Endothelial cell (in vitro differentiated cells): Measurements from ENCODE around the gene SPDEF. TPM values are rescaled to one million over a fixed set of nuclear protein-coding genes. Genes with fewer than 3 reads are reported as not detected.

Experiments
- DNase-seq: peaks from one replicate; pipeline ENCODE4 v3.0.0; 2021; ENCODE audit warnings: low spot score
- H3K27ac Mint-ChIP-seq: one replicate; pipeline ENCODE4 v1.8.0; 2021; ENCODE audit warnings: mixed read lengths, inconsistent platforms; ENCODE audit not compliant: unreplicated experiment
- H3K27me3 Mint-ChIP-seq: one replicate; pipeline ENCODE4 v1.8.0; 2021; ENCODE audit warnings: mild to moderate bottlenecking, moderate library complexity, mixed read lengths, inconsistent platforms; ENCODE audit not compliant: unreplicated experiment
- H3K36me3 Mint-ChIP-seq: one replicate; pipeline ENCODE4 v1.8.0; 2021; ENCODE audit warnings: mild to moderate bottlenecking, low read depth, mixed read lengths, inconsistent platforms; ENCODE audit not compliant: unreplicated experiment
- H3K4me1 Mint-ChIP-seq: one replicate; pipeline ENCODE4 v1.8.0; 2021; ENCODE audit warnings: mild to moderate bottlenecking, mixed read lengths, inconsistent platforms; ENCODE audit not compliant: unreplicated experiment
- H3K4me3 Mint-ChIP-seq: one replicate; pipeline ENCODE4 v1.8.0; 2021; ENCODE audit warnings: mild to moderate bottlenecking, mixed read lengths, inconsistent platforms; ENCODE audit not compliant: unreplicated experiment
- H3K9me3 Mint-ChIP-seq: one replicate; pipeline ENCODE4 v1.8.0; 2021; ENCODE audit warnings: mixed read lengths, inconsistent platforms; ENCODE audit not compliant: unreplicated experiment
- CTCF ChIP-seq: fragments of 200-600 bp; sonication (generic); IDR thresholded peaks from one replicate; pipeline ENCODE4 v1.5.0; 2021; ENCODE audit warnings: antibody characterized with exemption; ENCODE audit not compliant: unreplicated experiment
- total RNA-seq: library from RNA; stranded (reverse); fragmentation: NEBNext Ultra II Directional; extraction: Animal tissue kit (Norgen Biotek cat#: 25700); gene quantifications from one replicate; pipeline ENCODE4 v1.2.1, GENCODE V29; 2021; ENCODE audit not compliant: unreplicated experiment

The SPDEF gene
- total RNA-seq, 1 donor from 2014 or later: not detected

- peak overlapping the region; percentile 52 for H3K27ac Mint-ChIP-seq
- no peak overlapping the region for H3K4me3 Mint-ChIP-seq
- peaks cover 5% of the 10 kb centered on the region for H3K27me3 Mint-ChIP-seq
Observed at GRCh38 chr6:34527751-34528670, 28.1 kb downstream of the SPDEF start.

GRCh38 chr6:34526992-34527728 lies 29.0 kb downstream of the SPDEF start:
- TF ChIP-seq CTCF: peak; percentile 65
- no peak overlapping the region for H3K27ac Mint-ChIP-seq
- peaks cover 5% of the 10 kb centered on the region for H3K27me3 Mint-ChIP-seq
- no peak overlapping the region for H3K4me3 Mint-ChIP-seq
- no peaks in the 10 kb centered on the region for H3K9me3 Mint-ChIP-seq
- peaks cover 3% of the 10 kb centered on the region for H3K4me1 Mint-ChIP-seq
- H3K36me3 Mint-ChIP-seq: no peaks in the 10 kb centered on the region
- peak; percentile 97 for DNase-seq

More at GRCh38 chr6:34527751-34528670, 28.1 kb downstream of the SPDEF start:
- H3K4me1 Mint-ChIP-seq: no peaks in the 10 kb centered on the region
- H3K36me3 Mint-ChIP-seq: no peaks in the 10 kb centered on the region
- no peak for TF ChIP-seq CTCF
- no peaks in the 10 kb centered on the region for H3K9me3 Mint-ChIP-seq
- no peak for DNase-seq

- no peak overlapping the region for H3K4me3 Mint-ChIP-seq
Observed at GRCh38 chr6:34526241-34526972, 29.7 kb downstream of the SPDEF start.

GRCh38 chr6:34525431-34526175 lies 30.5 kb downstream of the SPDEF start:
- Mint-ChIP-seq H3K36me3 (no peaks in the 10 kb centered on the region), H3K4me3 (no peak overlapping the region), H3K27me3 (peaks cover 5% of the 10 kb centered on the region), H3K9me3 (no peaks in the 10 kb centered on the region), H3K4me1 (peaks cover 3% of the 10 kb centered on the region), H3K27ac (no peak overlapping the region)
- no peak for DNase-seq
- no peak for TF ChIP-seq CTCF

More at GRCh38 chr6:34526241-34526972, 29.7 kb downstream of the SPDEF start:
- H3K36me3 Mint-ChIP-seq: no peaks in the 10 kb centered on the region
- peaks cover 3% of the 10 kb centered on the region for H3K4me1 Mint-ChIP-seq
- H3K9me3 Mint-ChIP-seq: no peaks in the 10 kb centered on the region
- no peak for DNase-seq
- H3K27me3 Mint-ChIP-seq: peaks cover 5% of the 10 kb centered on the region
- no peak overlapping the region for H3K27ac Mint-ChIP-seq
- no peak for TF ChIP-seq CTCF
